GM12878 (cell line): ENCODE results near the gene PPP1R12B. TPM values are rescaled to one million over a fixed set of nuclear protein-coding genes. Genes with fewer than 3 reads are reported as not detected.
"Not testable (repeated sequence)": the region's sequence is repeated elsewhere in the genome, so short reads cannot be mapped to it uniquely, and the experiment has no call there.

Source experiments
- ATAC-seq: fragments of 200-7000 bp; cut with Tn5 transposase; 3 replicates; pipeline ENCODE4 v1.9.1; 2020; ENCODE audit warnings: mild to moderate bottlenecking, moderate library complexity
- BruUV-seq: library from RNA; stranded (reverse); fragments of 400-500 nt; replicated peaks from 2 replicates; lab custom pipeline; 2021; lab: Mats Ljungman, UMichigan
- CTCF ChIA-PET: fragments of 300-600 bp; sonication (Branson Sonifier 250); formaldehyde crosslinking; extraction: SDS; loops from one replicate; lab custom pipeline; 2021; ENCODE audit warnings: inconsistent platforms; lab: Yijun Ruan, JAX
- POLR2A ChIA-PET: fragments of 350-600 bp; formaldehyde crosslinking; extraction: SDS; loops from one replicate; lab custom pipeline; 2021; ENCODE audit warnings: inconsistent platforms; lab: Charles Lee
- RAD21 ChIA-PET: fragments of 300-600 bp; sonication (Branson Sonifier 250); formaldehyde crosslinking; loops from one replicate; lab custom pipeline; 2023; ENCODE audit warnings: antibody characterized with exemption; ENCODE audit not compliant: unreplicated experiment; lab: Charles Lee
- SMC1A ChIA-PET: fragments of 300-600 bp; sonication (Branson Sonifier 250); formaldehyde crosslinking; loops from one replicate; lab custom pipeline; 2023; ENCODE audit not compliant: unreplicated experiment, uncharacterized antibody; lab: Charles Lee
- DNase-seq: peaks from one replicate; pipeline ENCODE4 v3.0.0-alpha.2; 2011; ENCODE audit warnings: low read depth, low spot score
- FAIRE-seq: peaks from 3 replicates; lab custom pipeline; 2011; peaks lifted over from hg19 to GRCh38; lab: Jason Lieb, UNC
- H2AFZ ChIP-seq: 2 replicates; pipeline ENCODE4 v1.6.0; 2011; ENCODE audit warnings: low read depth, low read length, control low read depth; ENCODE audit not compliant: control insufficient read depth
- H3K27ac ChIP-seq: 2 replicates; pipeline ENCODE4 v1.5.1; 2011; ENCODE audit warnings: control low read depth; ENCODE audit not compliant: control insufficient read depth, insufficient read depth
- H3K27me3 ChIP-seq, 2 experiments: replicated peaks in 1 of 2; 2 replicates each; pipeline versions ENCODE4 v1.6.0 to v1.6.1; 2011; ENCODE audit warnings: low read length in 1 of 2; ENCODE audit not compliant: control insufficient read depth in 2 of 2, insufficient read depth in 2 of 2
- H3K36me3 ChIP-seq, 2 experiments: 2 replicates each; pipeline ENCODE4 v1.5.1; 2011; ENCODE audit warnings: low read length in 1 of 2; ENCODE audit not compliant: control insufficient read depth in 2 of 2, insufficient read depth in 2 of 2
- H3K4me1 ChIP-seq: 2 replicates; pipeline ENCODE4 v1.6.1; 2011; ENCODE audit warnings: mild to moderate bottlenecking, low read length, moderate library complexity, mixed read lengths; ENCODE audit not compliant: control insufficient read depth, insufficient read depth
- H3K4me2 ChIP-seq: 2 replicates; pipeline ENCODE4 v1.6.0; 2011; ENCODE audit warnings: control low read depth; ENCODE audit not compliant: control insufficient read depth, insufficient read depth
- H3K4me3 ChIP-seq: fragments of 200-600 bp; sonication (generic); 2 replicates; pipeline ENCODE4 v1.5.1; 2016
- H3K79me2 ChIP-seq: 2 replicates; pipeline ENCODE4 v1.6.0; 2011; ENCODE audit warnings: low read length; ENCODE audit not compliant: control insufficient read depth, insufficient read depth
- H3K9ac ChIP-seq: 2 replicates; pipeline ENCODE4 v1.8.0; 2011; ENCODE audit warnings: low read length, control low read depth, mixed read lengths; ENCODE audit not compliant: control insufficient read depth, insufficient read depth
- H3K9me3 ChIP-seq: replicated peaks from 3 replicates; pipeline ENCODE4 v1.5.1; 2011; ENCODE audit warnings: mild to moderate bottlenecking, low read length; ENCODE audit not compliant: control insufficient read depth, insufficient read depth
- H4K20me1 ChIP-seq: 2 replicates; pipeline ENCODE4 v1.6.0; 2011; ENCODE audit not compliant: control insufficient read depth, insufficient read depth
- BHLHE40 ChIP-seq, 2 experiments: fragments of 450-650 bp in 1 of 2; IDR thresholded peaks; 2 replicates each; pipeline ENCODE4 v1.6.1; 2011 to 2017; ENCODE audit warnings: low read depth in 2 of 2, borderline replicate concordance in 1 of 2, improper control_type of control experiment in 1 of 2, low read length in 1 of 2, mild to moderate bottlenecking in 1 of 2
- GATAD2B ChIP-seq: fragments of 450-650 bp; conservative IDR thresholded peaks from 2 replicates; pipeline ENCODE4 v1.6.1; 2017; ENCODE audit warnings: low read depth, mild to moderate bottlenecking, moderate library complexity
- NR2C2 ChIP-seq: IDR thresholded peaks from 2 replicates; pipeline ENCODE4 v1.6.1; 2011; ENCODE audit warnings: borderline replicate concordance, low read depth; ENCODE audit not compliant: control insufficient read depth, insufficient read length
- TARDBP ChIP-seq: IDR thresholded peaks from 2 replicates; pipeline ENCODE4 v1.6.1; 2016; ENCODE audit warnings: borderline replicate concordance
- WGBS: methylation state at CpG from one replicate; pipeline ENCODE4 v1.1.6; 2016; ENCODE audit warnings: low lambda C conversion rate; ENCODE audit not compliant: insufficient replicate concordance, insufficient coverage; ENCODE audit errors: missing lambda C conversion rate; 5-methylcytosine and 5-hydroxymethylcytosine counted together
- in situ Hi-C: fragments of 300-500 bp; cut with MboI; formaldehyde crosslinking; loops from 9 replicates; pipeline ENCODE4 v1.14.3; 2018; ENCODE audit warnings: mixed read lengths
- intact Hi-C: fragments of 100-400 bp; cut with micrococcal nuclease; formaldehyde crosslinking; loops from one replicate; pipeline ENCODE4 v1.14.2; 2022; ENCODE audit not compliant: unreplicated experiment
- polyA plus RNA-seq, 11 experiments: library from polyadenylated mRNA; depleted of rRNA in 4 of 11; unstranded in 6 of 11; stranded (reverse) in 5 of 11; fragments of >200 nt; fragmentation: Nextera tagmentation in 4 of 11; fragmentation: Illumina TruSeq in 1 of 11; extraction: Ambion mirVana in 4 of 11; extraction: Trizol in 1 of 11; gene quantifications; 1 replicate in 1 of 11; 2 replicates in 10 of 11; pipeline versions ENCODE4 v1.2.1 to v1.2.3, GENCODE V29; 2011 to 2016; ENCODE audit warnings: inconsistent platforms in 2 of 11, missing spikeins in 2 of 11, low read depth in 1 of 11
- total RNA-seq, 4 experiments: library from RNA; depleted of rRNA in 3 of 4; stranded (reverse); fragments of >200 nt in 3 of 4; fragmentation: Illumina TruSeq in 1 of 4; extraction: Trizol in 1 of 4; gene quantifications; 2 replicates each; pipeline versions ENCODE4 v1.2.1 to v1.2.3, GENCODE V29; 2013 to 2021
- TF ChIP-seq, protein P1 (sequence below): fragments of 450-650 bp; formaldehyde crosslinking; IDR thresholded peaks from 2 replicates; pipeline ENCODE4 v1.4.0; 2020; ENCODE audit warnings: mild to moderate bottlenecking, moderate library complexity

PPP1R12B gene
- total and polyA plus RNA-seq, 10 of the 15 experiments (the other 5 are each of a cell fraction or from before 2014, with no cell fraction given): 0.29 to 9.4 (median 4.7) TPM

DNA sequence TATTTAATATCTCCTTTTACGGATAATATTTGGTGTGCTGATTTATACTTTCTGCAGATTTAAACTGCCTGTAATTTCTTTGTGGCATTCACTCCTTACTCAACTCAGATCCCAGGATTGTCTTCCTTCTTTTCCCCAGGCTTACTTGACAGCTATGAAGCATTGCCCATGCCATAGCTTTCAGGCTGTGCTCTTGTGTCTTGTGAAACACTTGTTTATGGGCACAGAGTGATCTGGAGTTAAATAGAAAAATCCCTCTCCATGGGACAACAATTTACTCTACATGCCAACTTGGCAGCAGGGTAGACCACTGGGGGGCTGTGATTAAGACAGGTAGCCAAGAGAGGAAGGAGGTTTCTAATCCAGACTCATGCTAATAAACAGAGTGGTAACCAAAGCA, 57.4 kb downstream of the PPP1R12B start:
- ChIA-PET CTCF (interaction anchor here (1.1 kb wide), 1 partner anchor 406 kb away, joined by 3 read pairs; no protein-coding TSS in a partner anchor), POLR2A (no interaction called here), SMC1A (no interaction called here), RAD21 (no interaction called here)
- no peak overlapping the region for H3K9ac ChIP-seq
- H4K20me1 ChIP-seq: no peaks in the 10 kb centered on the region
- H3K4me1 ChIP-seq: no peaks in the 10 kb centered on the region
- no peak overlapping the region for H3K4me3 ChIP-seq
- TF ChIP-seq, protein P1, sequence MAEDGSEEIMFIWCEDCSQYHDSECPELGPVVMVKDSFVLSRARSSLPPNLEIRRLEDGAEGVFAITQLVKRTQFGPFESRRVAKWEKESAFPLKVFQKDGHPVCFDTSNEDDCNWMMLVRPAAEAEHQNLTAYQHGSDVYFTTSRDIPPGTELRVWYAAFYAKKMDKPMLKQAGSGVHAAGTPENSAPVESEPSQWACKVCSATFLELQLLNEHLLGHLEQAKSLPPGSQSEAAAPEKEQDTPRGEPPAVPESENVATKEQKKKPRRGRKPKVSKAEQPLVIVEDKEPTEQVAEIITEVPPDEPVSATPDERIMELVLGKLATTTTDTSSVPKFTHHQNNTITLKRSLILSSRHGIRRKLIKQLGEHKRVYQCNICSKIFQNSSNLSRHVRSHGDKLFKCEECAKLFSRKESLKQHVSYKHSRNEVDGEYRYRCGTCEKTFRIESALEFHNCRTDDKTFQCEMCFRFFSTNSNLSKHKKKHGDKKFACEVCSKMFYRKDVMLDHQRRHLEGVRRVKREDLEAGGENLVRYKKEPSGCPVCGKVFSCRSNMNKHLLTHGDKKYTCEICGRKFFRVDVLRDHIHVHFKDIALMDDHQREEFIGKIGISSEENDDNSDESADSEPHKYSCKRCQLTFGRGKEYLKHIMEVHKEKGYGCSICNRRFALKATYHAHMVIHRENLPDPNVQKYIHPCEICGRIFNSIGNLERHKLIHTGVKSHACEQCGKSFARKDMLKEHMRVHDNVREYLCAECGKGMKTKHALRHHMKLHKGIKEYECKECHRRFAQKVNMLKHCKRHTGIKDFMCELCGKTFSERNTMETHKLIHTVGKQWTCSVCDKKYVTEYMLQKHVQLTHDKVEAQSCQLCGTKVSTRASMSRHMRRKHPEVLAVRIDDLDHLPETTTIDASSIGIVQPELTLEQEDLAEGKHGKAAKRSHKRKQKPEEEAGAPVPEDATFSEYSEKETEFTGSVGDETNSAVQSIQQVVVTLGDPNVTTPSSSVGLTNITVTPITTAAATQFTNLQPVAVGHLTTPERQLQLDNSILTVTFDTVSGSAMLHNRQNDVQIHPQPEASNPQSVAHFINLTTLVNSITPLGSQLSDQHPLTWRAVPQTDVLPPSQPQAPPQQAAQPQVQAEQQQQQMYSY (CRISPR knock-in tag): no peak
- TF ChIP-seq GATAD2B (no peak), BHLHE40 (IDR thresholded peaks at IDR 0.05; ENCODE audit: borderline replicate concordance in 1 of 2, low read depth in 2 of 2, low read length in 1 of 2) (no peak), TARDBP (no peak), NR2C2 (no peak)
- no peaks in the 10 kb centered on the region for H3K9me3 ChIP-seq
- 100% methylated on average over 1 of the region's 1 CpG for WGBS
- no peak overlapping the region for H3K4me2 ChIP-seq
- H3K36me3 ChIP-seq: no peaks in the 10 kb centered on the region
- intact Hi-C loops (no loop called here), in situ Hi-C loops (no loop called here)
- FAIRE-seq (no peak), ATAC-seq (no peak), DNase-seq (no peak)
- H3K27ac ChIP-seq: no peak overlapping the region
- H3K27me3 ChIP-seq: no peaks in the 10 kb centered on the region
- no TSS peak for BruUV-seq
- no peak overlapping the region for H2AFZ ChIP-seq
- H3K79me2 ChIP-seq: no peaks in the 10 kb centered on the region

DNA sequence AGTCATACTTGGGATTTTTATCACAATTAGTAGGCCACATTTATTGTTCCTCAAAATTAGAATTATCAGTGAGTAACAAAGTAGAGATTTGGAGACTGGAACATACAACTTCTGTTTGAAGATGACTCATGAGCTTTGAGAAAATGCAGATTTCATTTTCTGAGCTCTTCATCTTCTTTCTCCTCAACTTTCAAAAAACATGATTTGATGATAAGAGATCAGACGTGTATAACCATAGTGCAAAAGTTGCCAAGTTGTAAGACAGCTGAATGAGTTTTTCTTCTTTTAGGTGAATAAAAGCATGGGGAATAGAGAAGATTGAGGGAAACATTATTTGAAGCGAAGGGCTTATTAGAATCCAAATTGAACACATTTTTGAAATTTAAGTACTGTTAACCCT, 58.4 kb downstream of the PPP1R12B start:
- ATAC-seq, H3K4me1 ChIP-seq, intact Hi-C loops, H3K9me3 ChIP-seq, in situ Hi-C loops, DNase-seq, H3K79me2 ChIP-seq, POLR2A ChIA-PET, H2AFZ ChIP-seq, BruUV-seq, H4K20me1 ChIP-seq, H3K4me3 ChIP-seq, FAIRE-seq, H3K4me2 ChIP-seq, H3K36me3 ChIP-seq, H3K27ac ChIP-seq, H3K27me3 ChIP-seq, H3K9ac ChIP-seq, RAD21 ChIA-PET: not testable (repeated sequence)
- 53% methylated on average over 2 of the region's 2 CpGs for WGBS
- SMC1A ChIA-PET: interaction anchor here (0.6 kb wide), 1 partner anchor 58 kb away, joined by 3 read pairs; no protein-coding TSS in a partner anchor
- CTCF ChIA-PET: interaction anchor here (0.6 kb wide), 1 partner anchor 154 kb away, joined by 3 read pairs; no protein-coding TSS in a partner anchor

DNA sequence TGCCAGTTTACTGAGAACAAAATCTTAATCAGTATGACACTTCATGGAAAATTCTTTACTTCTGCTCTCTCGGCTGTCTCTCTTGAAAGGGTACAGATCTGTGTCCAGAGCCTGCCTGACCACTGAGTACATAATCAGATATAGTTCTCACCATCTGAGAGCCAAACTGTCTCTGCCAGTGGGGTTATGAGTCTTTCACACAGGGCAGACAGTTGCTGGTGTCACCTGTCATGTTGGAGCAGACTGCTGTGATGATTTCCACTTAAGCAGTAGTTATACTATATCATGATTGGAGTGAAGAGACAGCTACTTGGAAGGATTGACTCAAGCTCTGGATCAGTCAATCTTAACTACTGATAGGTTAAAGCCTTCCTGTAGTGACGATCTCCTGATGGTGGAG, 58.9 kb downstream of the PPP1R12B start:
- H2AFZ ChIP-seq, BruUV-seq, H3K27me3 ChIP-seq, H3K4me3 ChIP-seq, H3K9ac ChIP-seq, CTCF ChIA-PET, intact Hi-C loops, in situ Hi-C loops, H3K4me2 ChIP-seq, H3K27ac ChIP-seq, H3K9me3 ChIP-seq, SMC1A ChIA-PET, FAIRE-seq, POLR2A ChIA-PET, H3K4me1 ChIP-seq, RAD21 ChIA-PET, H3K79me2 ChIP-seq, H3K36me3 ChIP-seq, ATAC-seq, H4K20me1 ChIP-seq, DNase-seq: not testable (repeated sequence)
- WGBS: 98% methylated on average over 2 of the region's 2 CpGs
